Prostate gland (tissue), 2 donors: ENCODE measurements around the gene BLOC1S4.

Source experiments
- CTCF ChIP-seq, 4 experiments: fragments of 200-600 bp in 2 of 4; fragments of 450-650 bp in 2 of 4; sonication (generic) in 2 of 4; IDR thresholded peaks; 1 replicate in 3 of 4; 2 replicates in 1 of 4; pipeline ENCODE4 v1.5.1; 2016 to 2019; ENCODE audit warnings: antibody characterized with exemption in 4 of 4, mild to moderate bottlenecking in 2 of 4, moderate library complexity in 2 of 4
- POLR2A ChIP-seq: fragments of 450-650 bp; IDR thresholded peaks from one replicate; pipeline ENCODE4 v1.6.1; 2016; ENCODE audit warnings: antibody characterized with exemption, mild to moderate bottlenecking

GRCh38 chr4:6680372-6681034, 35.5 kb upstream of the BLOC1S4 start:
- no peak for TF ChIP-seq CTCF (IDR thresholded peaks at IDR 0.05)
- TF ChIP-seq POLR2A = no peak
